H1 (cell line): ENCODE data around the gene RBMS1.

Source experiments
- CEBPB ChIP-seq: IDR thresholded peaks from 2 replicates; pipeline ENCODE4 v1.6.1; 2012; ENCODE audit warnings: low read depth, low read length
- CHD2 ChIP-seq: IDR thresholded peaks from 2 replicates; pipeline ENCODE4 v1.6.1; 2012; ENCODE audit warnings: low read length, improper control_type of control experiment
- FOSL1 ChIP-seq: IDR thresholded peaks from 2 replicates; pipeline ENCODE4 v1.6.1; 2011; ENCODE audit warnings: mild to moderate bottlenecking, low read depth, low read length, moderate library complexity; ENCODE audit not compliant: insufficient read depth
- NRF1 ChIP-seq: IDR thresholded peaks from 2 replicates; pipeline ENCODE4 v1.6.1; 2011; ENCODE audit warnings: mild to moderate bottlenecking, low read depth, low read length, improper control_type of control experiment
- POLR2A ChIP-seq, 2 experiments: IDR thresholded peaks; 1 replicate in 1 of 2; 2 replicates in 1 of 2; pipeline ENCODE4 v1.6.1; 2011; ENCODE audit warnings: low read depth in 2 of 2, low read length in 2 of 2, mild to moderate bottlenecking in 2 of 2; ENCODE audit errors: control extremely low read depth in 1 of 2
- SAP30 ChIP-seq: fragments of 300-600 bp; sonication (generic); IDR thresholded peaks from 2 replicates; pipeline ENCODE4 v1.7.1; 2012; ENCODE audit warnings: low read length, moderate library complexity, mild to moderate bottlenecking, inconsistent platforms; ENCODE audit not compliant: insufficient read depth, insufficient replicate concordance
- TBP ChIP-seq: IDR thresholded peaks from 2 replicates; pipeline ENCODE4 v1.6.1; 2011; ENCODE audit warnings: low read depth, low read length, improper control_type of control experiment
- TCF12 ChIP-seq: IDR thresholded peaks from 2 replicates; pipeline ENCODE4 v1.6.1; 2011; ENCODE audit warnings: low read depth, mild to moderate bottlenecking, low read length
- YY1 ChIP-seq: IDR thresholded peaks from 2 replicates; pipeline ENCODE4 v1.6.1; 2011; ENCODE audit warnings: low read depth, mild to moderate bottlenecking, low read length
- TF ChIP-seq, protein P1 (sequence below), 3 experiments: IDR thresholded peaks; 1 replicate in 2 of 3; 2 replicates in 1 of 3; pipeline versions ENCODE4 v1.5.1 to v1.6.1; 2011; ENCODE audit warnings: low read length in 3 of 3, mild to moderate bottlenecking in 3 of 3, inconsistent platforms in 2 of 3, low read depth in 1 of 3, moderate library complexity in 1 of 3; ENCODE audit not compliant: insufficient read depth in 1 of 3; ENCODE audit errors: control extremely low read depth in 1 of 3
- TF ChIP-seq, protein P2 (sequence below): IDR thresholded peaks from 2 replicates; pipeline ENCODE4 v1.6.1; 2011; ENCODE audit warnings: low read depth, mild to moderate bottlenecking, low read length; ENCODE audit not compliant: insufficient read depth

DNA sequence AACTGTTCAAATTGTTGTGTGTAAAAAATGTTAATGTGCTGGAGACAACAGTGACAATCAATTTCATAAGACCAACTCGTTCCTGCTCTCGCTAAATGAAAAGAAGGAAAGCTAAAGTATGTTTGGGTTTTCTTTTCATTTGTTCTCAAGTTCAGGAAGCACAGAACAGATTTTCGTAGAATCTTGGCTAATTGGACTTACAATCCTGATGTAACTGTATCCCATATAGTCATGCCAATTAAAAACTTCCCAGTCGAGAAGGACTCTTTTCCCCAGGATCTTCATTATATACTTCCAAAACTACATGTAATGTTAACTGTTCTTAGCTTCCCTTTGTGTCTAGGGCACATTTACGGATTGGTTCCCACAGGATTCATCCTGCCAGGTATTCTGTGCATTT, 158.2 kb downstream of the RBMS1 start:
- TF ChIP-seq POLR2A (IDR thresholded peaks at IDR 0.05; ENCODE audit: control extremely low read depth in 1 of 2, low read depth in 2 of 2, low read length in 2 of 2), result no peak
- TF ChIP-seq YY1, result no peak
- no peak for TF ChIP-seq FOSL1
- no peak for TF ChIP-seq CEBPB
- no peak for TF ChIP-seq TCF12
- TF ChIP-seq CHD2, result no peak
- TF ChIP-seq SAP30, result no peak
- TF ChIP-seq, protein P1, sequence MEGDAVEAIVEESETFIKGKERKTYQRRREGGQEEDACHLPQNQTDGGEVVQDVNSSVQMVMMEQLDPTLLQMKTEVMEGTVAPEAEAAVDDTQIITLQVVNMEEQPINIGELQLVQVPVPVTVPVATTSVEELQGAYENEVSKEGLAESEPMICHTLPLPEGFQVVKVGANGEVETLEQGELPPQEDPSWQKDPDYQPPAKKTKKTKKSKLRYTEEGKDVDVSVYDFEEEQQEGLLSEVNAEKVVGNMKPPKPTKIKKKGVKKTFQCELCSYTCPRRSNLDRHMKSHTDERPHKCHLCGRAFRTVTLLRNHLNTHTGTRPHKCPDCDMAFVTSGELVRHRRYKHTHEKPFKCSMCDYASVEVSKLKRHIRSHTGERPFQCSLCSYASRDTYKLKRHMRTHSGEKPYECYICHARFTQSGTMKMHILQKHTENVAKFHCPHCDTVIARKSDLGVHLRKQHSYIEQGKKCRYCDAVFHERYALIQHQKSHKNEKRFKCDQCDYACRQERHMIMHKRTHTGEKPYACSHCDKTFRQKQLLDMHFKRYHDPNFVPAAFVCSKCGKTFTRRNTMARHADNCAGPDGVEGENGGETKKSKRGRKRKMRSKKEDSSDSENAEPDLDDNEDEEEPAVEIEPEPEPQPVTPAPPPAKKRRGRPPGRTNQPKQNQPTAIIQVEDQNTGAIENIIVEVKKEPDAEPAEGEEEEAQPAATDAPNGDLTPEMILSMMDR (IDR thresholded peaks at IDR 0.05; ENCODE audit: control extremely low read depth in 1 of 3, insufficient read depth in 1 of 3, low read depth in 1 of 3, low read length in 3 of 3), result no peak
- TF ChIP-seq, protein P2, sequence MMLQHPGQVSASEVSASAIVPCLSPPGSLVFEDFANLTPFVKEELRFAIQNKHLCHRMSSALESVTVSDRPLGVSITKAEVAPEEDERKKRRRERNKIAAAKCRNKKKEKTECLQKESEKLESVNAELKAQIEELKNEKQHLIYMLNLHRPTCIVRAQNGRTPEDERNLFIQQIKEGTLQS, result no peak
- no peak for TF ChIP-seq TBP
- no peak for TF ChIP-seq NRF1
